ENCODE results near the gene STK38.

STK38 gene

DNA sequence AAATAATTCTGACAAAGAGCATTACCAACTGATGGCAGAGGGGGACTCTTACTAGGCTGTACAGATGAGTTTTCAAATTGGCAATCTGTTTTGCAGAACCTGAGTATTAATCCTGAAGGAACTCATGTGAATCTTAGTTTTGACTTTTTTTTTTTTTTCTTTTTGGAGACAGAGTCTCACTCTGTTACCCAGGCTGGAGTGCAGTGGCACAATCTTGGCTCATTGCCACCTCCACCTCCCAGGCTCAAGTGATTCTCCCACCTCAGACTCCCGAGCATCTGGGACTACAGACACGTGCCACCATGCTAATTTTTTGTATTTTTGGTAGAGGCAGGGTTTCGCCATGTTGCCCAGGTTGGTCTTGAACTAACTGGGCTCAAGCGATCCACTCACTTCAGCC lies 55.2 kb downstream of the STK38 start:
- Histone ChIP-seq H4K20me1 (ENCODE audit: insufficient read depth, low read length) (no peaks in the 10 kb centered on the region), H3F3A (ENCODE audit: insufficient read depth, low read length) (no peaks in the 10 kb centered on the region), H3K27ac (ENCODE audit: low read length) (no peak overlapping the region)

DNA sequence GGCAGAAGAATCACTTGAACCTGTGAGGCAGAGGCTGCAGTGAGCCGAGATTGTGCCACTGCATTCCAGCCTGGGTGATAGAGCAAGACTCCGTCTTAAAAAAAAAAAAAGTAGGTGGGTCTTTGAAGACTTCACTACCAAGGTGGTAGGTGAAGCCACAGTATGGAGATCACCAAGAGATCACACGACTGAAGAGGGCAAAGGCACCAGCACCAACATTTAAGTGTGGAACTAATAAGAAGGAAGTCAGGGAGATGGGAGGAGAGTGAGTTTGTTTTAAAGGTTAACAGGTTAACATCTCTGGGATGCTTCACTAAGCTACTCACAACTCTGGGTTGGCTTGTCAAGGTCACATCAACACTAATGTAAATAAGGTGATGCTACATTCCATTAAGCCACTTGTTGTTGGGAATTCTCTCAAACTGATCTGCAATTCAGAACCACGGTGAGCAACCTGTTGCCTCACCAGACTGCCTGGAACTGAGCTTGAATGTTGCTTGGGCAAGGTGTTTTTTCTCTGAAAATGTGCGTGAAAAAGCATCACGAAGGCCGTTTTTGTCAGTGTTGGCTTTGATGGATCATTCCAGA lies 55.8 kb downstream of the STK38 start:
- Histone ChIP-seq H3K9ac (ENCODE audit: low read length) (no peak overlapping the region), H3K4me1 (ENCODE audit: low read length) (no peaks in the 10 kb centered on the region), H3K79me2 (ENCODE audit: low read length) (no peaks in the 10 kb centered on the region), H3K9me2 (replicated peaks; ENCODE audit: insufficient read depth, low read length) (no peaks in the 10 kb centered on the region), H3K36me3 (replicated peaks; ENCODE audit: insufficient read depth, low read length) (no peaks in the 10 kb centered on the region), H4K20me1 (ENCODE audit: insufficient read depth, low read length) (no peaks in the 10 kb centered on the region), H3K27ac (ENCODE audit: low read length) (no peak overlapping the region), H3K9me3 (replicated peaks; ENCODE audit: insufficient read depth, low read length) (no peaks in the 10 kb centered on the region), H3K4me3 (ENCODE audit: low read length) (no peak overlapping the region), H2AFZ (ENCODE audit: low read length) (no peak overlapping the region), H3K4me2 (ENCODE audit: low read depth, low read length) (no peak overlapping the region), H3F3A (ENCODE audit: insufficient read depth, low read length) (no peaks in the 10 kb centered on the region), H3K27me3 (replicated peaks; ENCODE audit: insufficient read depth, low read length) (no peaks in the 10 kb centered on the region)
- TF ChIP-seq, protein P1, sequence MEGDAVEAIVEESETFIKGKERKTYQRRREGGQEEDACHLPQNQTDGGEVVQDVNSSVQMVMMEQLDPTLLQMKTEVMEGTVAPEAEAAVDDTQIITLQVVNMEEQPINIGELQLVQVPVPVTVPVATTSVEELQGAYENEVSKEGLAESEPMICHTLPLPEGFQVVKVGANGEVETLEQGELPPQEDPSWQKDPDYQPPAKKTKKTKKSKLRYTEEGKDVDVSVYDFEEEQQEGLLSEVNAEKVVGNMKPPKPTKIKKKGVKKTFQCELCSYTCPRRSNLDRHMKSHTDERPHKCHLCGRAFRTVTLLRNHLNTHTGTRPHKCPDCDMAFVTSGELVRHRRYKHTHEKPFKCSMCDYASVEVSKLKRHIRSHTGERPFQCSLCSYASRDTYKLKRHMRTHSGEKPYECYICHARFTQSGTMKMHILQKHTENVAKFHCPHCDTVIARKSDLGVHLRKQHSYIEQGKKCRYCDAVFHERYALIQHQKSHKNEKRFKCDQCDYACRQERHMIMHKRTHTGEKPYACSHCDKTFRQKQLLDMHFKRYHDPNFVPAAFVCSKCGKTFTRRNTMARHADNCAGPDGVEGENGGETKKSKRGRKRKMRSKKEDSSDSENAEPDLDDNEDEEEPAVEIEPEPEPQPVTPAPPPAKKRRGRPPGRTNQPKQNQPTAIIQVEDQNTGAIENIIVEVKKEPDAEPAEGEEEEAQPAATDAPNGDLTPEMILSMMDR (IDR thresholded peaks at IDR 0.05; ENCODE audit: low read length): no peak
- no peak for DNase-seq

More for the DNA sequence above, 55.2 kb downstream of the STK38 start:
- Histone ChIP-seq H3K4me1 (ENCODE audit: low read length) (no peaks in the 10 kb centered on the region), H3K27me3 (replicated peaks; ENCODE audit: insufficient read depth, low read length) (no peaks in the 10 kb centered on the region), H3K9me3 (replicated peaks; ENCODE audit: insufficient read depth, low read length) (no peaks in the 10 kb centered on the region), H2AFZ (ENCODE audit: low read length) (no peak overlapping the region), H3K4me3 (ENCODE audit: low read length) (no peak overlapping the region), H3K9me2 (replicated peaks; ENCODE audit: insufficient read depth, low read length) (no peaks in the 10 kb centered on the region), H3K36me3 (replicated peaks; ENCODE audit: insufficient read depth, low read length) (no peaks in the 10 kb centered on the region), H3K79me2 (ENCODE audit: low read length) (no peaks in the 10 kb centered on the region), H3K9ac (ENCODE audit: low read length) (no peak overlapping the region), H3K4me2 (ENCODE audit: low read depth, low read length) (no peak overlapping the region)
- TF ChIP-seq EZH2 (optimal IDR thresholded peaks at IDR 0.05; ENCODE audit: low read depth, low read length): no peak
- TF ChIP-seq EZH2phosphoT487 (IDR thresholded peaks at IDR 0.05; ENCODE audit: low read length): no peak
- TF ChIP-seq, protein P1 (IDR thresholded peaks at IDR 0.05; ENCODE audit: low read length): no peak
- DNase-seq: no peak

DNA sequence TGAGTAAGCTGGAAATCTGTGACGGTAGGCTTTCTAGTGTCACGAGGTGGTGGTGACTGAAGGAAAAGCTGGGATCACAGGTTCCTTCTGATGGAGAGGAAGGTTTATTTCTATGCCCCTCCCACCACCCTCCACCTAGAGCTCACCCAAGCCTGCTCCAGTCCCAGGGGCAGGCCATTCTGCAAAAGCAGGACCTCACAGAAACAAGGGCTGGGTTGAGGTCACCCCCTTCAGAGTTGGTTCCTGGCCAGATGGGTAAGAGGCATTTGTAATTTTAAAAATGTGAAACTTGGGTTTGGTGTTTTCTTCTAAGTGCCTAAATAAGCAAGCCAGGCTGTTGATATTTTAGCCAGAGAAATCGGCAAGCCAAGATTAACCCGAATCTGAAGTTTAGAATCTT lies 57.9 kb downstream of the STK38 start:
- no peaks in the 10 kb centered on the region for H4K20me1 ChIP-seq (ENCODE audit: insufficient read depth, low read length)
- H3K9me2 ChIP-seq (replicated peaks; ENCODE audit: insufficient read depth, low read length): no peaks in the 10 kb centered on the region
- H3K27me3 ChIP-seq (replicated peaks; ENCODE audit: insufficient read depth, low read length): no peaks in the 10 kb centered on the region
- no peaks in the 10 kb centered on the region for H3K79me2 ChIP-seq (ENCODE audit: low read length)
- TF ChIP-seq, protein P1 (IDR thresholded peaks at IDR 0.05; ENCODE audit: low read length): no peak
- no peak for TF ChIP-seq EZH2 (optimal IDR thresholded peaks at IDR 0.05; ENCODE audit: low read depth, low read length)
- no peak for TF ChIP-seq EZH2phosphoT487 (IDR thresholded peaks at IDR 0.05; ENCODE audit: low read length)
- no peaks in the 10 kb centered on the region for H3K4me1 ChIP-seq (ENCODE audit: low read length)
- H3K4me3 ChIP-seq (ENCODE audit: low read length): no peak overlapping the region
- no peaks in the 10 kb centered on the region for H3K9me3 ChIP-seq (replicated peaks; ENCODE audit: insufficient read depth, low read length)
- DNase-seq: no peak
- H3F3A ChIP-seq (ENCODE audit: insufficient read depth, low read length): no peaks in the 10 kb centered on the region
- no peak overlapping the region for H3K27ac ChIP-seq (ENCODE audit: low read length)
- no peak overlapping the region for H3K9ac ChIP-seq (ENCODE audit: low read length)
- no peaks in the 10 kb centered on the region for H3K36me3 ChIP-seq (replicated peaks; ENCODE audit: insufficient read depth, low read length)
- H2AFZ ChIP-seq (ENCODE audit: low read length): no peak overlapping the region
- H3K4me2 ChIP-seq (ENCODE audit: low read depth, low read length): no peak overlapping the region
